NCI-H187 treated with DMSO at 0.1 percent for 48 hours (cell line): Measurements from ENCODE around the gene NPIPA8.
"Not testable (repeated sequence)": the region's sequence is repeated elsewhere in the genome, so short reads cannot be mapped to it uniquely, and the experiment has no call there.

Source experiments
- DNase-seq: peaks from one replicate; lab custom pipeline; 2025; lab: John Stamatoyannopoulos, UW

Gene NPIPA8

DNA sequence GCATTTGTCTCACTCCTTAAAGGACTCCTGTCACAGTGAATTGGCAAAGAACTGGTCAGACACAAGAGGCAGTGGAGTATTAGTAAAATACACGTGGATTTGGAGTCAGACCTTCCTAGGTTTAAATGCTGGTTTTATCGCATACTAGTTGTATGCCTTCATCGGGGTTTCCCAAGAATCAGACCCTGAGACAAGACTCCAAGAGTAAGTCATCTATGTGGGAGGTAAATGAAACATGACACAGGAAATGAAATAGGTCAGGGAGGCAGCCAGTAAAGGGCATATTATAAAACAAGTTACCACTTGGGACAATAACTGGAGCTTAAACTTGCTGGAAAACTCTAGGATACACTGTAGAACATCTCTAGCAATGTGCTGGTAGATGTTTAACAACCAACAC is 59.8 kb downstream of the NPIPA8 start:
- not testable (repeated sequence) for DNase-seq

DNA sequence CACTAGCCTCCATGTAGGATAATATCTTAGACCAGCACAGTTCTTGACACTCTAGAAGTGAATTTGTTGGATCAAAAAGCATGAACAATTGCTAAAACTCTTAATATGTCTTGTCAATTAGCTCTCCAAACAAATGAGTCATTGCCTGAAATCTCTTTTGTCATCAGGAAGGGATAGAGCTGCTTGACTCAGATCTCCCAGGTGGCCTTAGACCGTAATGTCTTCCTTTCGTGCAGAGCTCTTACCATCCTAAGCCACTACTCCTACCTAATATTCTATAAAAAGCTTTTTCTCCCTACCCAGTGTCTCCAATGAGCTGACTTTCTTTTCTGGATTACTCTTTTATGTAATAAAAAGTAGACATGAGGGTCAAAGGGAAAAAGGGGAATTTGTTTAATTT is 66.4 kb downstream of the NPIPA8 start:
- not testable (repeated sequence) for DNase-seq
